ENCODE data around the gene CACNB1. TPM values are rescaled to one million over a fixed set of nuclear protein-coding genes. Genes with fewer than 3 reads are reported as not detected.

The CACNB1 gene
- total RNA-seq, 1 experiment from 2014 or later, result 20.0 TPM

- DNase-seq, result no peak
- no peak overlapping the region for H2BK120ac ChIP-seq (ENCODE audit: low read depth, low read length, poor library complexity, severe bottlenecking)
- H3K79me1 ChIP-seq (ENCODE audit: insufficient read depth, low read depth, low read length, poor library complexity, severe bottlenecking), result no peaks in the 10 kb centered on the region
- H3K14ac ChIP-seq (ENCODE audit: insufficient read depth, low read length), result no peak overlapping the region
- no peaks in the 10 kb centered on the region for H3K27me3 ChIP-seq (ENCODE audit: insufficient read depth, low read length)
- H2AK5ac ChIP-seq (ENCODE audit: insufficient read length, low read length), result no peak overlapping the region
- H3K4me2 ChIP-seq (ENCODE audit: insufficient read depth, insufficient read length, low read length), result no peak overlapping the region
- H3T11ph ChIP-seq (ENCODE audit: low read length), result no peak overlapping the region
- no peak overlapping the region for H3K27ac ChIP-seq (ENCODE audit: insufficient read length, low read depth, low read length)
- no peak overlapping the region for H3K4me3 Mint-ChIP-seq
- H4K20me1 ChIP-seq (ENCODE audit: control insufficient read depth, insufficient read depth, insufficient read length), result no peaks in the 10 kb centered on the region
- no peak for TF ChIP-seq CTCF (conservative IDR thresholded peaks at IDR 0.05)
- H4K5ac ChIP-seq (ENCODE audit: insufficient read length, low read depth, low read length), result no peak overlapping the region
- H2BK12ac ChIP-seq (ENCODE audit: insufficient read length, low read depth, low read length), result no peak overlapping the region
- H2BK20ac ChIP-seq (ENCODE audit: low read depth, low read length, poor library complexity, severe bottlenecking), result no peak overlapping the region
- H3K56ac ChIP-seq (ENCODE audit: insufficient read length, low read depth, low read length), result no peak overlapping the region
- H3K9ac ChIP-seq (ENCODE audit: extremely low read depth, insufficient read length, low read length), result no peak overlapping the region
- no peaks in the 10 kb centered on the region for H3K9me3 ChIP-seq (ENCODE audit: control insufficient read depth, low read depth, low read length)
- no peak overlapping the region for H2BK5ac ChIP-seq (ENCODE audit: insufficient read length, low read length)
- WGBS (ENCODE audit: extremely low coverage, insufficient read length, low lambda C conversion rate), result no CpG with 5 or more reads among the region's 9 CpGs
- H3K27ac Mint-ChIP-seq, result peak overlapping the region in 1 of 3 experiments; percentile 64; a peak in 1 of 7 replicates
- H4K8ac ChIP-seq (replicated peaks; ENCODE audit: insufficient read length, low read depth, low read length), result no peak overlapping the region
- no peak overlapping the region for H3K18ac ChIP-seq (ENCODE audit: insufficient read length, low read depth, low read length)
- peaks cover 0 to 9% of the 10 kb centered on the region in 2 experiments; a peak in 2 of 4 replicates for H3K4me1 Mint-ChIP-seq
- no peaks in the 10 kb centered on the region for H3K36me3 Mint-ChIP-seq (ENCODE audit: insufficient read depth in 1 of 3, low read depth in 3 of 3)
- no peaks in the 10 kb centered on the region for H3K23me2 ChIP-seq (ENCODE audit: insufficient read length, low read depth, low read length, poor library complexity, severe bottlenecking)
- H3K23ac ChIP-seq (ENCODE audit: insufficient read length, low read depth, low read length), result no peak overlapping the region
- H2AFZ ChIP-seq (ENCODE audit: low read length), result no peak overlapping the region
- no peaks in the 10 kb centered on the region for H3K79me2 ChIP-seq (ENCODE audit: insufficient read depth, low read length)
- no peaks in the 10 kb centered on the region for H3K4me1 ChIP-seq (ENCODE audit: insufficient read depth, low read length)
- no peak overlapping the region for H2BK15ac ChIP-seq (ENCODE audit: low read depth, low read length)
- no peak overlapping the region for H4K91ac ChIP-seq (ENCODE audit: insufficient read length, low read depth, low read length)
- H3K27me3 Mint-ChIP-seq (ENCODE audit: low read depth), result peaks cover 13% of the 10 kb centered on the region
- H3K9me3 Mint-ChIP-seq, result no peaks in the 10 kb centered on the region; a peak in 1 of 5 replicates
- H3K4ac ChIP-seq (ENCODE audit: low read depth, low read length), result no peak overlapping the region
Measured at GRCh38 chr17:39144416-39144840, 53.0 kb downstream of the CACNB1 start.

All from H9 (cell line).